GM12892 (cell line): Measurements from ENCODE around the gene TGFBI.

Experiments used
- POLR2A ChIP-seq: IDR thresholded peaks from 2 replicates; pipeline ENCODE4 v1.6.1; 2011; ENCODE audit warnings: low read depth, low read length, control low read depth
- POLR2AphosphoS5 ChIP-seq: IDR thresholded peaks from 2 replicates; pipeline ENCODE4 v1.6.1; 2011; ENCODE audit warnings: low read depth, low read length, control low read depth

GRCh38 chr5:136052692-136053335 is 24.0 kb downstream of the TGFBI start:
- no peak for TF ChIP-seq POLR2A
- TF ChIP-seq POLR2AphosphoS5, result no peak
